ENCODE results near the gene SEL1L3.

- TF ChIP-seq CTCF (IDR thresholded peaks at IDR 0.05) (no peak), EZH2 (IDR thresholded peaks at IDR 0.05; ENCODE audit: borderline replicate concordance, insufficient read depth, low read depth, low read length, poor library complexity, severe bottlenecking) (no peak)
Measured at GRCh38 chr4:25884031-25884782, 21.4 kb upstream of the SEL1L3 start.
